Activated CD4-positive, alpha-beta T cell treated with anti-CD3 and anti-CD28 coated beads for 4 hours (primary cell): ENCODE data around the gene ANKRD49.
A peak's percentile ranks its signal among the peaks of the same experiment; 100 is the strongest.
"Not testable (repeated sequence)": the region's sequence is repeated elsewhere in the genome, so short reads cannot be mapped to it uniquely, and the experiment has no call there.

Source experiments
- DNase-seq, 2 donors: peaks; one replicate each; pipeline ENCODE4 v3.0.0-alpha.2; 2020

Gene ANKRD49, protein sequence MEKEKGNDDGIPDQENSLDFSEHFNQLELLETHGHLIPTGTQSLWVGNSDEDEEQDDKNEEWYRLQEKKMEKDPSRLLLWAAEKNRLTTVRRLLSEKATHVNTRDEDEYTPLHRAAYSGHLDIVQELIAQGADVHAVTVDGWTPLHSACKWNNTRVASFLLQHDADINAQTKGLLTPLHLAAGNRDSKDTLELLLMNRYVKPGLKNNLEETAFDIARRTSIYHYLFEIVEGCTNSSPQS

DNA sequence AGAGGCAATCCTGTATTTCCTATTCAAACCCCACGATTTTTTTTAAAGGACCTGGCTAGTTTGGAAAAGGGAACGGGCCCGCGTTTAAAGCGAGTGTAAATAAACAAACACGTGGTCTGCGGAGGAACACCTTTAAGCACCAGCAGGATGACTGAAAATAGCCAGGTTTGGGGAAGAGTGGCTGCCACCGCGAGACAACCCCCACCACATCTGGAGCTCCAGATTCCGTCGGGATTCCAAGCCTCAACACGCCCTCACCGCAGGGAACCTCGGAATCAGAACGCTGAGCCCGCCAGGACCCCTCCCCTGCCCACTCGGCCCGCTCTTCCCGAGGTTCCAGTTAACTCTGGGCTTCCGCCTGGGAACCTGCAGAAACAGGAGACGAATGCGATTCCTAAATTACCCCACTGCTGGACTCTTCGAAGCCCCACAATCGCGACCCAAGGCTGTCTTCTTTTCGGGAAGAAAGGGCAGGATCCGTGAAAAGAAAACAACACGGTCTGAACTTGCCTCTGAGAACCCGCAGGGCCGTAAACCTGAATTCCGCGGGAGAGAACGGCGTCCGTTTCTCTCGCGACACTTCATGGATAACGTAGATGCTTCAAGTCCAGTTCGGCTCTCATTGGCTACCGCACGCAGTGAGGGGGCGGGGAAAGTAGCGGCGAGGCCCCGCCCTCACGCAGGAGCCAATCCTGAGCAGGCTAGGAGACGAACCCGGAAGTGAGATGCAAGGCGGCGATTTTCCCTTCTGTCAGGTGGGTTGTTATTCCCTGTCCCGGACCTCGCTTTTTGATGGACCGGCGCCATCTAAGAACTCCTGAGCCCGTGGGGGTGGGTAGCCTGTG lies at the start of gene ANKRD49, which contains the start of gene MRE11:
Gene ANKRD49, plus strand, starts transcription at position 704 of the 845 bp plus-strand sequence. CDS start 2,710 bp downstream, outside the sequence.
Gene MRE11, minus strand, starts transcription at position 564 of the 845 bp plus-strand sequence. CDS start 1,043 bp downstream, outside the sequence.
- peak; percentile 92 to 95 for DNase-seq

DNA sequence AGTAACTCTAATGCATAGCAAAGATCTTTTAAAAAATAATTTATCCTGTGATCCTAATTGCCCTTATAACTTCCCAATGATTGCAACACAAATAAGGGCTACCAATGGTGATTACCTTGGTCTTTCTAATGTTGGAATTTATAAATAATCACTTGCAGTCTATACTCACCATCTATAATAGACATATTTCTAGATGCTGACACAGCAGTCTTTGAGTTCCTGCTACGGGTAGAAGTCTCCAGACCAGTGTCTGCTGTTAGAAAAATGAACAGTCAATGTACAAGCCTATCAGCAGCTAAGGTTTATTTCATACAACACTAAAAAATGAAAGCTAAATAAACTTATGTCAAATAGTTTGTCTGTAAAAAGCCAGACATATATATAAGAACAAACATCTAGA lies 48.1 kb upstream of the ANKRD49 start:
- no peak for DNase-seq

DNA sequence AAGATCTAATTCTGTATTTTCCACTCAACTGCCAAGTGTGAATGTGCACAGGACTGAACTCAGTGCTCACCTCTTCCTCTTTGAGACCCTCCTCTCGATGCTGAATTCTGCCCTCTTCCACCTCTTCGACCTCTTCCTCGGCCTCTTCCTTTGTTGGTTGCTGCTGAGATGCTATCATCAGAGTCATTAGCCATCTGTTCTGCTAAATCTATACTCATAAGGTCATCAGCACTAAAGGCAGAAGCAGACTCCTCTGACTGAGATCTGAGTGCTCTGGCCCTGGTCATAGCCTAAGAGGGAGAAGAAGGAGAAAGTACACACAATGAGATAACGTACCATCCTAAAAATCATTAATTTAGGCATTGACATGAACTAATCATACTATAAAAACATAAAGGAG lies 46.6 kb upstream of the ANKRD49 start:
- no peak for DNase-seq

DNA sequence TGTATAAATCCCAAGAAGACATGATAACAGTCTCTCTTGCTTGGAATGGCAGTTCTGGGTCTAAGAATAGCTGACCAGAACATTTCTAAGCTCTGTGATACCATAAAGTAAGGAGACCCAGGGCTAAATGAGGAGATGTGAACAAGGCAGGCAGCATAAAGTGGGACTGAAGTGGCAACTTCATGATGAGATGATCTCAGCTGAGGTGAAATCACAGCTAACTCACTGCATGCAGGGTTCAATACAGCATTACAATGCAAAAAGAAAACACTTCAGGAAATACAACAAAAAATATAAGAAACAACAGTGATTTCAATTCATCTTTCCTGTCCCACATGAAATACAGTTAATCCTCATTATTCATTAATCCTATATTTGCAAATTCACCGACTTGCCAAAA lies 44.8 kb upstream of the ANKRD49 start:
- DNase-seq = no peak

DNA sequence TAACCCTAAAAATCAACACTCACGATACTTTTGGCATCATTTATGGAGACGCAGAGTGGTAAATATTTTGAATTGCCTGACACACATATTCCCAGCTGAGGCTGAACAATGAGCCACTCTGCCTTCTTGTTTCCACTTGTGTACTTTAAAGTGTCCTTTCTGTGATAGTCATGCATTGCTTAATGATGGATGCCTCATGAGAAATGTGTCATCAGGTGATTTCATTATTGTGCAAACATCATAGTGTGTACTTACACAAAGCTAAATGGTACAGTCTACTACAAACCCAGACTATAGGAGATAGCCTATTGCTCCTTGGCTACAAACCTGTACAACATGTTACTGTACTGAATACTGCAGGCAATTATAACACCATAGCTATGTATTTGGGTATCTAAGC lies 44.3 kb upstream of the ANKRD49 start:
- DNase-seq = no peak

DNA sequence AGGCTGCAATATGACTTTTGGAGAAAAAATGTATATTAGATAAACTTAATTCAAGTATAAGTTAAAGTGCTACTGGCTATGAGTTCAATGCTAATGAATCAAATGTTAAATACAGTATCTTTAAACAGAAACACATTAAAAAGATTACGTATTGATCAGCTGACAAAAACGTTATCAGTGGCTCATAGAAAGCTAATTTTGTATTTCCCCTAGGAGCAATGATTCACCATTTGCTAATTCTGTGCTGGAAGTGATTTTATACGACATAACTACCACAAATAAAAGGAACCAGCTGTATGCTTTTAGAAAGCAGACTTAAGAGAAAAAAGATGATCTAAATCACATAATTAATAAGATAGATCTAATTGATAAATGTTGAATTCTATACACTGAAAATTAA lies 43.7 kb upstream of the ANKRD49 start:
- no peak for DNase-seq

DNA sequence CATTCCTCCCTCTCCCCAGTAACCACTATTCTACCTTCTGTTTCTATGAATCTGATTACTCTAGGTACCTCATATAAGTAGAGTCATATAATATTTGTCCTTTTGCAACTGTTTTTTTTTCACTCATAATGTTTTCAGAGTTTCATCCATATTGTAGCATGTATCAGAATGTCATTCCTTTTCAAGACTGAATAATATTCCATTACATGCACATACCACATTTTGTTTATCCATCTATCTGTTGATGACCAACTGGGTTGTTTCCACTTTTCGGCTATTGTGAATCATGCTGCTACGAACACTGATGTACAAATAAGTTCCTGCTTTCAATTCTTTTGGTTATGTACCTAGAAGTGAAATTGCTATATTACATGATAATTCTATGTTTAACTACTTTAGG lies 40.8 kb upstream of the ANKRD49 start:
- DNase-seq = no peak

DNA sequence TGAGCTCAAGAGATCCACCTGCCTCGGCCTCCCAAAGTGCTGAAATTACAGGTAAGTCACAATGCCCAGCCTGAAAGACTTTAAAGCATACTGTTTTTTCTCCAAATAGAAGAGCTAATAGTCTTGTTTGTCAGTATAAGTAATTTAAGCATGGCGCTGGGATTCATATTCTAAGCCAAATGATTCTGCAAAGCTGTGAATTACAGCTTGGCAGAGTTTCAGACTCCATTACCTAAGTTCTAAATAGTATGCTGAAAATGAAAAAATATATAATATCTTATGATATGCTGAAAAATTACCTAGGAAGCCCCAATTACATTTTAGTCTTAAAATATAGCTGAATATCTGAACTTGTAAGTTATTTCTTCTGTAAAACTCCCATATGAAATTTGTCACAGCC lies 39.5 kb upstream of the ANKRD49 start:
- no peak for DNase-seq

DNA sequence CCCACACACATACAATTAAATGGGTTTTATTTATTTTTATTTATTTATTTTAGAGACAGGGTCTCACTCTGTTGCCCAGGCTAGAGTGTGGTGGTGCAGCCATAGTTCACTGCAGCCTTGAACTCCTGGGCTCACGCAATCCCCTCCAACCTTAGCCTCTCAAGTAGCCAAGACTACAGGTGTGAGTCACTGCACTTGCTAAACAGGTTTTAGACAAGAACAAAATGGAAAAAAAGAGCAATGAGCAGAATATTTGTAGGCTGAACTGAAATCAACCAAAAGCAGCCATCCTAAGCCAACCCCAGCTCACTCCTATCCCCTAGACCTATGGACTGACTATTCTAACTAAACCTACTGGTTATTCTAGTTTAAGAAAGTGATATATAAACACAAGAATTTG lies 37.9 kb upstream of the ANKRD49 start:
- DNase-seq = no peak

DNA sequence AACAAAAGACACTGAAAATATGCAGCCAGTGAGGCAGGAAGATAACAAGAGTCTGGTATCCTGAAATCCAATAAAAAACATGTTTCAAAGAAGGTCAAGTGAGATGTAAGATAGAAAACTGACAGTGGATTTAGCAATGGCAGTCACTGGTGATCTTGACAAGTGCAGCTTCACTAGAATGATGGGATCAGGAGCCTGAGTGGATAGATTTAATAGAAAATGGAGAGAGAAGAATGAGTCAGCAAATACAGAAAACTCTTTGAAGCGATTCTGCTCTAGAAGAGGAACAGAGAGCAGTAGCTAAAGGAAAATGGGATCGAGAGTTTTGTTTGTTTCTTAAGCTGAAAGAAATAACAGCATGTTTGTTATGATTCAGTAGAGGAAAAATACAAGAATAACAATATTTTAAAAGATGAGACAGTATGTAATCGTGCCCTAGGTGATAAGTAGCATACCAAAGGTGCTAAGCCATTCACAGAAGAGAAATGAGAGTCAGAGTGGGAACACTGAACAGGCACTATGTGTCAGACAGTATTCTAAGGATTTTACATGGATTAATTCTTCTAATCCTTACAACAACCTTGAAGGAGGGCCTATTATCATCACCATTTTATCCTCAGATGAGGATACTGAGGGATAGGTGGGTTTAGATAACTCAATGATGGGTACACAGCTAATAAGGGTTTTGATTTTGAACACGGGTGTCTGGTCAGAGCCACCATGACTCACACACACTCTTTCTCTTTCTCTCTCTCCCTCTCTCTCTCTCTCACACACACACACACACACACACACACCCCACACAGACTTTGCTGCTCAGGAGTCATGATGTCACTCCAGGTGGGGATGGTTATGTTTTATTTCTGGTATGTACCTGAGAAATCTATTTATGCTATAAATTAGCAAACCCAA lies 36.4 kb upstream of the ANKRD49 start:
- no peak for DNase-seq

DNA sequence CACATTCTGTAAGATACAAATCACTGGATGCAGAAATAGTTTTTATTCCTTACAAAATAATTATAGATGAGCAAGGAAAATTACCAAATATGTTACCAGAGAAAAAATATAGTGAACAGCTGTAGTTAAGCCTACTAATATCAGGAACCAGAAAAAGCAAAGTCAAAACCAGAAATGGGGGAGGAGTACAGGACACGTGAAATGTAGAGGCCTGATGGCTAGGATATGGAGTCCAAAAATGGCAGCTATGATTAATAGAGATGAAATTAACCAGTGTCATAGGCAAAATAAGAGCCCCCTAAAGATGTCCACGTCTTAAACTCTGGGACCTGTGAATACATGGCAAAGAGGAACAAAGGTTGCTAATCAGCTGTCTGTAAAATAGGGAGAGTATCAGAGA lies 34.2 kb upstream of the ANKRD49 start:
- no peak for DNase-seq

DNA sequence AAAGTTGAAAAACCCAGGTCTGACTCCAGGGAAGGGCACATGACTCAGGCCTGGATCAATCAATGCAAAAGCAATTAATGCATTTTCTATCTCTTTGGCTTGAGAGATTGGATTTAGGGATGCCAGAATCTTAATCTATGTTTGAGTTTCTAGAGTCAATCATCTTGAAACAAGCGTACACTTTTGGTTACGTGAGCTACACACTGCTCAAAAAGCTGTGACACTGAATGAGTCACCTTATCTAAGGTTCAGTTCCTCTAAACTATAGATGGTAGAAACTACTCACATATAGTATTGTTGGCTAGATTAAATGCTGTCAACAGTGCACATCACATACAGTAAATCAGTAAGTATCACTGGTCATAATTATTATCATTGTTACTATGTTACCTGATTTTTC lies 24.4 kb upstream of the ANKRD49 start:
- no peak for DNase-seq

DNA sequence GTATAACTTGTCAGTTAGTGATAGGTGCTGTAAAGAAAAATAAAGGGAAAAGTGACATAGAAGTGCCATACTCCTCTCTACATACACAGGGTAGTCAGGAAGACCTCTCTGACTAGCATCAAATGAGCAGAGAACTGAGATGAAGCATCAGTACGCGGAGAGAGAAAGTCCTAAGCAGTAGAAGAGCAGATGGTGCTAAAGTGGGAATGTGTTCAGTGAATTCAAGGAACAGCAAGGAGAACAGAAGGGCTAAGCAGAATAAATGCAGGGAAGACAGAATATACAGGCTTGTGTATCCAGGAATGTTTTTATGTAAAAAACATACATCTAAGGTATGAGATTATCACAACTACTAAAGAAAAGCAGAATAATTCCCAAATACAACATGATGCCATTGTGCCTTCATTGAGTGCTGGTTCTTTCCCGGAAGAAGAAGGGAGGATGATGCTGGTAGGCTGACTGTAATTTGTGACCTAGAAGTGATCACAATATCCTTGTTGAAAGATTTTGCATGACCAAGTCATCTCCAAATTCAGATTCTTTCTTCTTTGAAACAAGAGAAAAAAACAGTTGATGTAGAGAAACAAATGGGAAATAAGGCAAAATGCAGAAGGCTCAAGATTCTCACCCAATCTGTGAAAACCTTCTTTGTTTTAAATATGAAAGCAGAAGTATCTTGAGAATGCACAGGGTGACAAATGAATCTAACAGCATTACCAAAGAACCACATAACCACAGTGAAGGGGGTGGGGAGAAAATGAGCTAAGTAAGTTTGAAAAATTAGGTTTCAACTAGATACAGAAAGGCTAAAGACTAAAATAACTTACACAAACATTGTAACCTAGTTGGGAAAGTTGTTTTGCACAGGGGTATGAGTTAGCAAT lies 20.6 kb upstream of the ANKRD49 start:
- DNase-seq = no peak

DNA sequence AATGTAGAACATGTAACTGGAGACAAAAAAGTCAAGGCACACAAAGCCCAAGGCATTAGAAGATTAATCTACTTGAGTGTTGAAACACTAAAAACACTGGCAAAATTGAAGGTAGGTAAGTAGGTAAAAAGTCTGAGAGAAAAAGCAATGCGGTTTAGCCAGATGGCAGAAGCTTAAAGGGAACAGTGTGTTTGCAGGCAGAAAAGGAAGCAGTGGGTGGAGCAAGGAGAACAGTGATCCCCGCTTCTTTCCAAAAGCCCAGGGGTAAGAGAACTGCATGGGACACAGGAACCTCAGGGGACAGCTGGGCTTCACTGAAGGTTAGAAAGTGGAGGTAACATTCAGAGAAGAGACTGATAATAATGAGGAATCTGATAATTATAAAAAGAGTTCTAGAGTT lies 16.2 kb upstream of the ANKRD49 start:
- DNase-seq = no peak

DNA sequence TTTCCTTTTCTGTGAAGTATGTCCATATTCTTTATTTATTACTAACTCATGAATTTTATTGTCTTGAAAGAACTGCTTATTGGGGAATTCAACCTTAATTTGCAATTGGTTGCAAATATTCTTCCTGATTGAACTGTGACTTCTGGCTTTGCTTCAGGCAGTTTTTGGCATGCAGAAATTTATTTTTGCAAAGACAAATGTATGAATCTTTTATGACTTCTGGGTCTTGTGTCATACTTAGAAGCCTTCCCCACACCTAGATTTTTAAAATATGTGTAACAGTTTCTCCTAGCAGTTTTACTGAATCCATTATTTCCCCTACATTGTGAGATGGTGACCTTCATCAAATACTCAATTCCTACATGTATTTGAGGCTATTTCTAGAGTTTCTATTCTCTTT lies 12.4 kb upstream of the ANKRD49 start:
- DNase-seq = no peak

DNA sequence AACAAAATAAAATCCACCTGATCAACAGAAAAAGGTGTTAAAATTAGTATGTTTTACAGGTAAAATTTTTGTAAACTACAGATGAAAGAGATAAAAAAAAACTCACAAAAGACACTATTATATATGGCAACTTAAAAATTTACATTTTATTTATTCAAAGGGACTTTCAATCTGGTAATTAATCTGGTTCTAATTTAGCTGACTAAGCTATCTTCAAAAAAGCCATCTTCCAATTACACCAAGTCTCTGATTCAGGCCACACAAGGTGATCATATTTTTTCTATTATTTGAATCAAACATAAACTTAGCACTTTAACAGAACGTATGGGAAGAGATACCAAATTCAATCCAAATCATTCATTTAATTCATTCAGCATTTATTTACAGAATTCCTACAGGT lies 7.7 kb upstream of the ANKRD49 start:
- DNase-seq = no peak

DNA sequence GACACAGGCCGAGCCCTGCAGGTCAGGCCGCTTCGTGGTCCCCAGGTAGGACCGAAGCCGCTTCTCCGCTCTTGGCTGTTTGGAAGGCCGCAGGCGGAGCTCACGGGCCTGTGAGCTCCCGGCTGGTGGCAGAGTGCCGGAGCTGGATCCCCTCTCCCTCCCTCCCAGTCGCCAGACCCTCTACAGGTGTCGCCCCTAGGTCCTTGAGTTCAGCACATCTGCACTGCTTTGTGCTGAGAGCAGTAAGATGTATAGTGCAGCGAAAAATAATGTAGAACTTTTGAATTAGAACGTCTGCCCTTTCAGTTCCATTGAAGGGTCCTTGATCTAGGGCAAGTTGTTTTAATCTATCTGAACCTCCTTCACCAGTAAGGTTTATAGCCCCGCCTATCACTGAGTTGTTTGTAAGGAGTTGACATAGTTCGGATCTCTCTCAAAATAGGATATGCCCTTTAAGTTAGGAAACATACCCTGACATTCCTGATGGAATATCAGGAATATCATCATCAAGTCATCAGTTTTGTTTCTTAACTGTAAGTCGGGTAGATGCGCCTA lies 419 bp downstream of the ANKRD49 start:
- DNase-seq = no peak

DNA sequence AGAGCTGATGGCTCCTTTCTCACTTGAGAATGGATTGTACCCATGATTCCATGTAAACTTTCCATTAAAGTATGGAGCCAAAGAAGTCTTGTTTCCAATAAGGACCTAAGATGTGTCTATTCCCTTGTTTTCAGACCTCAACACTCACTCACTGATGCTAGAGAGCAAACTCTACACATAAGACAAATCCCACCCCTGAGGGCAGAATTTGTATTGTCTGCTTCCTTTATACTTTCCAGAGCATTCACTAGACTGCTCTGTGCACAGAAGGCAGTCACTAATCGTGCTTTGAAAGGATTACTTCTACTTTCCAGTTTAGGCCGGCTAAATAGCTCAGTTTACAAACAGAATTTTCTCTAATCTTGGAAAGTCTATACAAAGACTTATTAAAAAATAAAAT lies 6.4 kb downstream of the ANKRD49 start:
- DNase-seq = no peak

DNA sequence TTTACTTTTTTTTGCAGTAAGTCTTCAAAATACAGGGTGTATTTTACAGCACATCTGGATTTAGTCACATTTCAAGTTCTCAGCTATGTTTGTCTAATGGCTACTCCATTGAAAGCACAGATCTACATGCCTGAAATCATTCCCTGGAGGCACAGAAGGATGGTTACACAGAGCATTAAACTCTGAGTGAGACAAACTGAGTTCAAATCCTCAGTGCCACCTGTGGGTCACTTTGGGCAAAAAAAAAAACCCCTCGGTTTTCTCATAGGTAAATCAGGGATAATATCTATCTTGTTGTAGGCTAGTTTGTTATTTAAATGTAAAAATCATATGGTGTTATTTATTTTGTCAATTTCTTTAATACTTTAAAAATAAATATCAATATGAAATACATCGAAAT lies 7.7 kb downstream of the ANKRD49 start:
- DNase-seq = no peak

DNA sequence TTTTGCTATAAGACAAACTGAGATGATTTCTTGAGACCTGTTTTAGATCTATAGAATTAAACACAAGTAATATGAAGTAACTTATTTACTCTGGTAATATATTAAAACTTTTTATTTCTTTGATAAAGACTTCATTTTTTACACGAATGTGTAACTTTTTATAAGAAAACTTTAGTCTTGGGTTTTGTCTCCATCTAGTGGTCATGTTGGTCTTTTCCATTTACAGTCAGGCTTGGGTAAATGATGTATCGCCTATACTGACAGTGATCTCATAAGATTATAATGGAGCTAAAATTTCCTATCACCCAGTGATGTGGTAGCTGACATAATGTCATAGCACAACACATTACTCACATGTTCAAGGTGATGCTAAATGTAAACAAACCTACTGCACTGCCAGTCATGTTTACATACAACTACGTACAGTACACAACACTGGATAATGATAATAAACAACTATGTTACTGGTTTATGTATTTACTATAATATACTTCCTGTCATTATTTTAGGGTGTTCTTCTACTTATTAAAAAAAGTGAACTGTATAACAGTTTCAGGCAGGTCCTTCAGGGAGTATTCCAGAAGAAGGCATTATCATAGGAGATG lies 11.0 kb downstream of the ANKRD49 start:
- DNase-seq = peak in 1 of 2 donors; percentile 7

DNA sequence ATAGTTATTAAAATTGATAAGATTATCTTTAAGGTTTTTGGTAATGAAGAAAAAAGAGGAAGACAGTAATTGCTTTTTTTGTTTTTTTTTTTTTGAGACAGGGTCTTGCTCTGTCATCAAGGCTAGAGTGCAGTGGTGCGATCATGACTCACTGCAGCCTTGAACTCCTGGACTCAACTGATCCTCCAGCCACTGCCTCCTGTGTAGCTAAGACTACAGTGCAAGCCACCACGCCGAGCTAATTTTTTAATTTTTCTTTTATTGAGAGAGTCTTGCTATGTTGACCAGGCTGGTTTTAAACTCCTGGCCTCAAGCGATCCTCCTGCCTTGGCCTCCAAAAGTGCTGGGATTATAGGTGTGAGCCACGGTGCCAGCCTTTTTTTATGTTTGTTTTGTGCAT lies 12.7 kb downstream of the ANKRD49 start:
- DNase-seq = not testable (repeated sequence)
